ENCODE results near the gene COX7A1.

GRCh38 chr19:36112678-36113077 is 39.6 kb downstream of the COX7A1 start:
- TF ChIP-seq CTCF (IDR thresholded peaks at IDR 0.05) (no peak), POLR2A (IDR thresholded peaks at IDR 0.05) (no peak), POLR2AphosphoS5 (IDR thresholded peaks at IDR 0.05; ENCODE audit: insufficient read depth in 1 of 2, low read depth in 1 of 2) (no peak)

All from vagina (tissue), 2 donors.